Natural killer cell treated with Interleukin-12 subunit alpha and Interleukin-12 subunit beta and Interleukin-15 and Interleukin-18, amount 100 ng/mL, for 72 hours (primary cell): ENCODE measurements around the gene SEMA7A. TPM values are rescaled to one million over a fixed set of nuclear protein-coding genes. Genes with fewer than 3 reads are reported as not detected.

ENCODE experiments used
- ATAC-seq, 2 donors: fragments of 150-1000 bp; cut with Tn5 transposase in 1 of 2; sonication (Bioruptor Pico), chemical (Tn5 transposase) in 1 of 2; 2 replicates each; pipeline ENCODE4 v1.10.0; 2021
- DNase-seq: peaks from one replicate; pipeline ENCODE4 v3.0.0; 2022; ENCODE audit warnings: low spot score
- H3K27ac Mint-ChIP-seq, 2 donors: 1 replicate in 1 of 2; 2 replicates in 1 of 2; pipeline ENCODE4 v1.8.0; 2022; ENCODE audit warnings: mixed read lengths in 2 of 2, mild to moderate bottlenecking in 1 of 2, moderate library complexity in 1 of 2
- H3K27me3 Mint-ChIP-seq, 2 donors: 1 replicate in 1 of 2; 2 replicates in 1 of 2; pipeline ENCODE4 v1.8.0; 2022; ENCODE audit warnings: mixed read lengths in 2 of 2
- H3K36me3 Mint-ChIP-seq: one replicate; pipeline ENCODE4 v1.8.0; 2022; ENCODE audit warnings: mixed read lengths
- H3K4me1 Mint-ChIP-seq, 2 donors: 1 replicate in 1 of 2; 2 replicates in 1 of 2; pipeline ENCODE4 v1.8.0; 2022; ENCODE audit warnings: low read depth in 2 of 2, mixed read lengths in 2 of 2, mild to moderate bottlenecking in 1 of 2
- H3K4me3 Mint-ChIP-seq: one replicate; pipeline ENCODE4 v1.8.0; 2022; ENCODE audit warnings: mixed read lengths
- H3K9me3 Mint-ChIP-seq: 2 replicates; pipeline ENCODE4 v1.8.0; 2022; ENCODE audit warnings: mixed read lengths
- total RNA-seq, 2 donors: library from RNA; stranded (reverse); gene quantifications; one replicate each; pipeline ENCODE4 v1.2.3, GENCODE V29; 2022

SEMA7A gene
- total RNA-seq, 2 donors from 2014 or later = 32.1 to 40.8 TPM

- DNase-seq = no peak
- Mint-ChIP-seq H3K4me3 (no peak overlapping the region), H3K9me3 (no peaks in the 10 kb centered on the region), H3K27me3 (no peaks in the 10 kb centered on the region), H3K4me1 (peaks cover 30 to 38% of the 10 kb centered on the region in 2 donors), H3K27ac (no peak overlapping the region), H3K36me3 (no peaks in the 10 kb centered on the region)
- no peak for ATAC-seq
Observed at GRCh38 chr15:74422265-74422651, 11.5 kb downstream of the SEMA7A start.

GRCh38 chr15:74421302-74422245, 12.2 kb downstream of the SEMA7A start:
- no peak for DNase-seq
- ATAC-seq = no peak
- no peaks in the 10 kb centered on the region for H3K9me3 Mint-ChIP-seq
- peaks cover 25 to 33% of the 10 kb centered on the region in 2 donors for H3K4me1 Mint-ChIP-seq
- peak overlapping the region; percentile 8 to 16 for H3K27ac Mint-ChIP-seq
- peaks cover under 1% of the 10 kb centered on the region for H3K36me3 Mint-ChIP-seq
- H3K27me3 Mint-ChIP-seq = no peaks in the 10 kb centered on the region
- no peak overlapping the region for H3K4me3 Mint-ChIP-seq

GRCh38 chr15:74420193-74420905, 13.4 kb downstream of the SEMA7A start:
- Mint-ChIP-seq H3K4me3 (peak overlapping the region; percentile 51), H3K9me3 (no peaks in the 10 kb centered on the region), H3K27ac (peak overlapping the region; percentile 42 to 86), H3K36me3 (peaks cover 7% of the 10 kb centered on the region), H3K27me3 (no peaks in the 10 kb centered on the region), H3K4me1 (peaks cover 32 to 34% of the 10 kb centered on the region in 2 donors)
- ATAC-seq = peak; percentile 55 to 63
- no peak for DNase-seq

GRCh38 chr15:74419432-74419831, 14.3 kb downstream of the SEMA7A start:
- H3K4me3 Mint-ChIP-seq = no peak overlapping the region
- peak overlapping the region; percentile 42 to 86 for H3K27ac Mint-ChIP-seq
- DNase-seq = no peak
- peaks cover 34 to 36% of the 10 kb centered on the region in 2 donors for H3K4me1 Mint-ChIP-seq
- no peaks in the 10 kb centered on the region for H3K9me3 Mint-ChIP-seq
- no peaks in the 10 kb centered on the region for H3K27me3 Mint-ChIP-seq
- peaks cover 7% of the 10 kb centered on the region for H3K36me3 Mint-ChIP-seq
- no peak for ATAC-seq

- Mint-ChIP-seq H3K4me1 (peaks cover 33 to 34% of the 10 kb centered on the region in 2 donors), H3K27ac (no peak overlapping the region), H3K27me3 (no peaks in the 10 kb centered on the region), H3K4me3 (no peak overlapping the region), H3K9me3 (no peaks in the 10 kb centered on the region), H3K36me3 (peaks cover 7% of the 10 kb centered on the region)
- ATAC-seq (no peak), DNase-seq (no peak)
Observed at GRCh38 chr15:74418575-74419338, 15.0 kb downstream of the SEMA7A start.

- Mint-ChIP-seq H3K4me3 (no peak overlapping the region), H3K4me1 (peaks cover 29 to 30% of the 10 kb centered on the region in 2 donors), H3K27me3 (no peaks in the 10 kb centered on the region), H3K36me3 (peaks cover 7% of the 10 kb centered on the region), H3K27ac (no peak overlapping the region), H3K9me3 (no peaks in the 10 kb centered on the region)
- no peak for ATAC-seq
- no peak for DNase-seq
Observed at GRCh38 chr15:74417670-74418069, 16.1 kb downstream of the SEMA7A start.

- Mint-ChIP-seq H3K9me3 (no peaks in the 10 kb centered on the region), H3K27me3 (no peaks in the 10 kb centered on the region), H3K4me3 (no peak overlapping the region), H3K4me1 (peaks cover 29 to 30% of the 10 kb centered on the region in 2 donors), H3K27ac (no peak overlapping the region), H3K36me3 (peaks cover 7% of the 10 kb centered on the region)
- ATAC-seq (no peak), DNase-seq (no peak)
Observed at GRCh38 chr15:74417225-74417624, 16.5 kb downstream of the SEMA7A start.

- DNase-seq = no peak
- H3K27me3 Mint-ChIP-seq = no peaks in the 10 kb centered on the region
- H3K27ac Mint-ChIP-seq = peak overlapping the region; percentile 2 to 61
- peaks cover 27 to 29% of the 10 kb centered on the region in 2 donors for H3K4me1 Mint-ChIP-seq
- H3K36me3 Mint-ChIP-seq = peaks cover 7% of the 10 kb centered on the region
- no peaks in the 10 kb centered on the region for H3K9me3 Mint-ChIP-seq
- H3K4me3 Mint-ChIP-seq = peak overlapping the region; percentile 35
- no peak for ATAC-seq
Observed at GRCh38 chr15:74415966-74416916, 17.5 kb downstream of the SEMA7A start.

GRCh38 chr15:74414603-74415338, 19.0 kb downstream of the SEMA7A start:
- Mint-ChIP-seq H3K27me3 (no peaks in the 10 kb centered on the region), H3K27ac (peak overlapping the region in 1 of 2 donors; percentile 61), H3K36me3 (peaks cover 7% of the 10 kb centered on the region), H3K9me3 (no peaks in the 10 kb centered on the region), H3K4me1 (peaks cover 14 to 20% of the 10 kb centered on the region in 2 donors), H3K4me3 (no peak overlapping the region)
- DNase-seq (no peak), ATAC-seq (peak in 1 of 2 donors; percentile 53)

GRCh38 chr15:74414081-74414580, 19.6 kb downstream of the SEMA7A start:
- no peak for DNase-seq
- H3K4me1 Mint-ChIP-seq = peaks cover 12 to 20% of the 10 kb centered on the region in 2 donors
- H3K36me3 Mint-ChIP-seq = peaks cover 7% of the 10 kb centered on the region
- no peaks in the 10 kb centered on the region for H3K27me3 Mint-ChIP-seq
- ATAC-seq = no peak
- H3K4me3 Mint-ChIP-seq = no peak overlapping the region
- H3K27ac Mint-ChIP-seq = no peak overlapping the region
- no peaks in the 10 kb centered on the region for H3K9me3 Mint-ChIP-seq

- Mint-ChIP-seq H3K36me3 (peaks cover 7% of the 10 kb centered on the region), H3K27ac (peak overlapping the region in 1 of 2 donors; percentile 60), H3K9me3 (no peaks in the 10 kb centered on the region), H3K4me3 (no peak overlapping the region), H3K27me3 (no peaks in the 10 kb centered on the region), H3K4me1 (peaks cover 15 to 20% of the 10 kb centered on the region in 2 donors)
- DNase-seq (no peak), ATAC-seq (no peak)
Observed at GRCh38 chr15:74413350-74414080, 20.2 kb downstream of the SEMA7A start.
